ENCODE data around the gene KIAA2012.
A peak's percentile ranks its signal among the peaks of the same experiment; 100 is the strongest.
"Not testable (repeated sequence)": the region's sequence is repeated elsewhere in the genome, so short reads cannot be mapped to it uniquely, and the experiment has no call there.

Gene KIAA2012

GRCh38 chr2:202124286-202124685 lies 51.2 kb downstream of the KIAA2012 start:
- TF ChIP-seq, protein P1, sequence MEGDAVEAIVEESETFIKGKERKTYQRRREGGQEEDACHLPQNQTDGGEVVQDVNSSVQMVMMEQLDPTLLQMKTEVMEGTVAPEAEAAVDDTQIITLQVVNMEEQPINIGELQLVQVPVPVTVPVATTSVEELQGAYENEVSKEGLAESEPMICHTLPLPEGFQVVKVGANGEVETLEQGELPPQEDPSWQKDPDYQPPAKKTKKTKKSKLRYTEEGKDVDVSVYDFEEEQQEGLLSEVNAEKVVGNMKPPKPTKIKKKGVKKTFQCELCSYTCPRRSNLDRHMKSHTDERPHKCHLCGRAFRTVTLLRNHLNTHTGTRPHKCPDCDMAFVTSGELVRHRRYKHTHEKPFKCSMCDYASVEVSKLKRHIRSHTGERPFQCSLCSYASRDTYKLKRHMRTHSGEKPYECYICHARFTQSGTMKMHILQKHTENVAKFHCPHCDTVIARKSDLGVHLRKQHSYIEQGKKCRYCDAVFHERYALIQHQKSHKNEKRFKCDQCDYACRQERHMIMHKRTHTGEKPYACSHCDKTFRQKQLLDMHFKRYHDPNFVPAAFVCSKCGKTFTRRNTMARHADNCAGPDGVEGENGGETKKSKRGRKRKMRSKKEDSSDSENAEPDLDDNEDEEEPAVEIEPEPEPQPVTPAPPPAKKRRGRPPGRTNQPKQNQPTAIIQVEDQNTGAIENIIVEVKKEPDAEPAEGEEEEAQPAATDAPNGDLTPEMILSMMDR (IDR thresholded peaks at IDR 0.05; ENCODE audit: low read depth, low read length) = no peak
- DNase-seq (ENCODE audit: low read depth in 2 of 2) = no peak
- H3K4me3 ChIP-seq (replicated peaks in 1 of 2; ENCODE audit: low read depth in 2 of 2, low read length in 2 of 2) = no peak overlapping the region

- H3K4me3 ChIP-seq (replicated peaks in 1 of 2; ENCODE audit: low read depth in 2 of 2, low read length in 2 of 2) = no peak overlapping the region
- TF ChIP-seq, protein P1 (IDR thresholded peaks at IDR 0.05; ENCODE audit: low read depth, low read length) = no peak
- peak in 1 of 2 donors; percentile 39 for DNase-seq (ENCODE audit: low read depth in 2 of 2)
Measured at GRCh38 chr2:202127687-202128331, 54.8 kb downstream of the KIAA2012 start.

GRCh38 chr2:202129841-202130240 lies 56.8 kb downstream of the KIAA2012 start:
- no peak overlapping the region for H3K4me3 ChIP-seq (replicated peaks in 1 of 2; ENCODE audit: low read depth in 2 of 2, low read length in 2 of 2)
- TF ChIP-seq, protein P1 (IDR thresholded peaks at IDR 0.05; ENCODE audit: low read depth, low read length) = no peak
- DNase-seq (ENCODE audit: low read depth in 2 of 2) = no peak

DNA sequence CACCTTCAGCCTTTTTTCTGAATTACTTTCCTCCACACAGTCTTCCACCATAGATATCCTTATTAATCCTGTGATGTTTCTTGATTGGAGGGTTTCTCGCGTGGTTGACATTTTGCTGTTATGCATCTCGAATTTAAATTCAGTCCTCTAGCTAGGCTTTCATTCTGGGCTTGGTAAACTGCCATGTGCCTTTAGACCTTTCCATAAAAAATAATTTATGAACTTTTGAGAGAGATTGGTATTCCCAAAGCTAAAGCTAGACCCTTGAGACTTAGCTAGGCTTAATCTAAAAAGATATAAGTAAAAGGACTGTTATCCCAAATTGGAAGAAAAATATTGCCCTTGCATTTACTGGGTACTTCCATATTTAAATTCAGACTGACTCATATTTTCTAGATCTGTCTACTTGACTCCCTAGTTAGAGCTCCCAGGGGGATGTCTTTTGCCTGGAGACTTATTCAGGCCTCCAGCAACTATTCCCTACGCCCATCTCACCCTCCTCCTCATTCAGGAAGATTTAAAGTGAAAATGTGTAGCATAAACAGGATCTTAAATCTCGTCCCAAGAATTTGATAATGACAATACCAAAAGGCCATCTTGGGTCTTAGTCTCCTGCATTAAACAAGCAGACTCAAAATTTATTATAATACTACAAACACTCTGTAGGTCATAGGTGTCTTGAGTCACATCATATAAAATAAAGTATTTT lies 60.3 kb downstream of the KIAA2012 start:
- TF ChIP-seq, protein P1 (IDR thresholded peaks at IDR 0.05; ENCODE audit: low read depth, low read length) = no peak
- peak in 1 of 2 donors; percentile 39 for DNase-seq (ENCODE audit: low read depth in 2 of 2)

GRCh38 chr2:202133909-202134265 lies 60.8 kb downstream of the KIAA2012 start:
- TF ChIP-seq, protein P1 (IDR thresholded peaks at IDR 0.05; ENCODE audit: low read depth, low read length) = no peak
- DNase-seq (ENCODE audit: low read depth in 2 of 2) = no peak
- H3K4me3 ChIP-seq (replicated peaks in 1 of 2; ENCODE audit: low read depth in 2 of 2, low read length in 2 of 2) = no peak overlapping the region

More for the DNA sequence above, 60.3 kb downstream of the KIAA2012 start:
- H3K4me3 ChIP-seq (replicated peaks in 1 of 2; ENCODE audit: low read depth in 2 of 2, low read length in 2 of 2) = no peak overlapping the region

DNA sequence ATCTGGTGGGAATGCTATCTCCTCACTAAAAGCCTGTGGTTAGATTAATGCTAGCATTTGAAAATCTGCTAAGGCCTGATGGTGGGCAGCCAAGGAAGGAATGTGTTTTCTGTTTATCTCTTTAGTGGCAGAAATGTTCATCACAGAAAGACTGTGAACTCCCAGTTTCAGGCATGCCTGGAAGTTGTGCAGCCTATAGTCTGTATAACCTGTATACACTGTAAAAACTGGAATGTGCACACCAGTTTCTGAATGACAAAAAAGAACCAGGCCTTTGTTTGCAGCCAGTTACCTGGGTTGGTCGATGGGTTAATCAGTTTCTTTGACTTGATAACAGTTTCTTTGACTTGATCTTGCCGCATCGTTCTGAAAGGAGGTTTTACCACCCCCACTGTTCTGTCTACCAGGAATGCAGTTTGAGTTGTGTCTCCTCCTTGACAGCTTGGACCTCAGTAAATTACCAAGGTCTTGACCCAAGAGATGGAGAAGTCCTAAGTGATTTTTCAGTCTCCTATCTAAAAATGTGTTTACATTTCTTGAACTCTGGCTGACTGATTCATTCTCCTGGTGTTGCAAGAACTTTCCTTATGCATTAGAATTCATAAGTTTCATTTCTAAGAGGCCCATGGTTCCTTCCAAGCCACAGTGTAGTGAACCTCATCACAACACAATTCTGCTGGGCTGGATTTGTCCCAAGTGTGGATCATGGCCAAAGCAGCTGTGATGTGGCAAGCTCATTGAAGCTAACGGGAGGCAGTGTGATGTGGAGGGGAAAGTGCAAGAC lies 62.2 kb downstream of the KIAA2012 start:
- TF ChIP-seq, protein P1 (IDR thresholded peaks at IDR 0.05; ENCODE audit: low read depth, low read length) = no peak
- no peak overlapping the region for H3K4me3 ChIP-seq (replicated peaks in 1 of 2; ENCODE audit: low read depth in 2 of 2, low read length in 2 of 2)
- DNase-seq (ENCODE audit: low read depth in 2 of 2) = peak; percentile 98 to 99

DNA sequence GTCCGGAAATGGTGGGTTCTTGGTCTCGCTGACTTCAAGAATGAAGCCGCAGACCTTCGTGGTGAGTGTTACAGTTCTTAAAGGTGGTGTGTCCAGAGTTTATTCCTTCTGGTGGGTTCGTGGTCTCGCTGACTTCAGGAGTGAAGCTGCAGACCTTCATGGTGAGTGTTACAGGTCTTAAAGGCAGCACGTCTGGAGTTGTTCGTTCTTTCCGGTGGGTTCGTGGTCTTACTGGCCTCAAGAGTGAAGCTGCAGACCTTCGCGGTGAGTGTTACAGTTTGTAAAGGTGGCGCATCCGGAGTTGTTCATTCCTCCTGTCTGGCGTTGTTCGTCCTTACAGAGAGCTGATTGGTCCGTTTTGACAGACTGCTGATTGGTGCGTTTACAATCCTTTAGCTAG lies 63.0 kb downstream of the KIAA2012 start:
- DNase-seq (ENCODE audit: low read depth in 2 of 2); H3K4me3 ChIP-seq (replicated peaks in 1 of 2; ENCODE audit: low read depth in 2 of 2, low read length in 2 of 2): not testable (repeated sequence)

Measured in cardiac fibroblast (primary cell).